ENCODE measurements around the gene RCOR3.
"Not testable (repeated sequence)": the region's sequence is repeated elsewhere in the genome, so short reads cannot be mapped to it uniquely, and the experiment has no call there.

Gene RCOR3

DNA sequence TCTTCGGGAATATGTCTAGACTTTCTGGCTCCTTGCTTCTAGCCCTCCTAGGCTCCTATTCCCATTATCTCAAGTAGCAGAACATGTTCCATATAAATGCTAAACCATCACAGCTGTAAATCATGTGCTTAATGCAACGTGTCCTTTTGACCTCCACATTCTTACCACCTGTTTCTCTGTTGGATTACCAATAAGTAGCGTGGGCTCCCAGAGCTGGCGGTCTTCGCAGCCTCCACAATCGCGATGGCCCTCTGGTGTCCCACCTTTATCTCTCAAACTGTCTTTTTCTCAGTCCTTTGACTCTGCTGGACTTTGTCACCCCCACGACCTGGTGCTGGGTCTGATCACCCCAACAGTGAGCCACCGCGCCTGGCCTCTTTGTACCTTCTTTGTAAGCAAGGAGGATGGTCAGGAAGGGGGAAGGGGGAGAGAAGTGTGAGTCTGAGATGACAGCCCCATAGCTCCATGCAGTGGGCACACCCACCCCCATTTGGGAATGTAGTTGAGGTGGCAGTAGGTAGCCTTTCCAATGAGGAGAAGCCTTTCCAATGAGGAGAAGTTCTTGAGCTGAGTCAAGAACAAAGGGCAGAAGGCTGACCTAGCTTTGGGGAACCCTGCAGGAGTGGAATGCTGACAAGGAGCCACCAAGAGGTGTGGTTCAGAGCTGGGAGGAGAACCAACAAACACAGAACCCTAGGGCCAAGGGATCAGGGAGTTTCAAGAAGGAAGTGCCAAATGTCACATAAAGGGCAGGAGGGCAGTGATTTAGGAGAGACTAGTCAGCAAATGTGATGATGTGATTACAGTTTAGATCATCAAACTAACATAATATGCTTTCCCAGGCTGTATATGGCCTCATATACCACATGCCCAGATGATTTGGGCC, 81.7 kb downstream of the RCOR3 start:
- no peak for DNase-seq (ENCODE audit: low read depth in 3 of 3)

DNA sequence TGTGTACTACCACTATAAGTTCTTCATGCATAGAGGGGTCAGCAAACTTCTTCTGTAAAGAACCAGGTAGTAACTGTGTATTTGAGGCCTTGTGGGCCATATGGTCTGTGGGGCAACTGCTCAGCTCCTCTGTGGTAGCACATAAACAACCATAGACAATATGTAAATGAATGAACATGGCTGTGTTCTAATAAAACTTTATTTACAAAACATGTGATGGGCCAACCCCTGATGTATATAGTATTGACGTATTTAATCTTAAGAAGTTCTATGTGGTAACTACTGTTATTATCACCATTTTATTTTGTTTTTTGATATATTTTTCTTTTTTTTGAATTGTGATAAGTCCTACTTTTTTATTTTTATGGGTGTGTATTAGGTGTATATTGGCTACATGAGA, 82.8 kb downstream of the RCOR3 start:
- DNase-seq (ENCODE audit: low read depth in 3 of 3), result no peak

DNA sequence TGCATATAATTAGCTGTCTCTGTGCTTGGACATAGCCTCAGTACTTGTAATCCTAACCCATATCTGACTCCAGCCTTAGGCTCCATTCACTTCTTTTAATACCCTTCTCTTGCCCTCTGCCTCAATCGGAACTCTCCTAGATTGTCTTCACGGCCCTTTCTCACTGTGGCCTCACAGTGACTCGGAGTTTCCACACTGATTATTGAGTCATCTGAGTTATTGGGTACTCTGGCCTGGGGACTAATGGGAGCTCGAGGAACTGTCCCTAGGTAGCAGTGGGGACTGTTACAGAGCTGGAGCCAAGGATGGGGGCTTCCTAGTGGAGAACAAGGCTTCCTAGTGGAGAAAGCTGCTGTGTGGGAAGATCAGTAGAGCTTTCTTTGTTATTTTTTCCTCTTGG, 84.4 kb downstream of the RCOR3 start:
- DNase-seq (ENCODE audit: low read depth in 3 of 3), result no peak

DNA sequence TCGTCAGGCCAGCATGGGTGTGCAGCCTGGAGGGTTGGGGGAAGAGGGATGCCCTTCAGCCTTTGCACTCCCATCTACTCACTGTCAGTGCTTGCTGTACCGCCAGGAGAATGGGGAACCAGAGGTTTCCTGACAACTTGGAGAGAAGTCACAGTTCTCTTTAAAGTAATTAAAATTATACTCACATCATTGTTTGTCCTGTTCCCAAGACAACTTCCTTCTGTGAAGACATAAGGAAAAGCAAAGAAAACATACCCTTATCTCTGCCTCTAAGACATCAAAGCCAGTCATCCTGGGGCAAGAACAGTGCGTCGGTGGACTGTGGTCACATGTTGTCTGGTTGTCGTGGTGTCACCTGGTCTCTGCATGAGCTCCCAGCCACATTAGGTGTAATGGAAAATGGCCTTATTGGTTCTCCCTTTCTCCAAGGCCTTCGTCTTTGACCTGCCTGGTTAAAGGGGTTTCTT, 85.0 kb downstream of the RCOR3 start:
- no peak for DNase-seq (ENCODE audit: low read depth in 3 of 3)

DNA sequence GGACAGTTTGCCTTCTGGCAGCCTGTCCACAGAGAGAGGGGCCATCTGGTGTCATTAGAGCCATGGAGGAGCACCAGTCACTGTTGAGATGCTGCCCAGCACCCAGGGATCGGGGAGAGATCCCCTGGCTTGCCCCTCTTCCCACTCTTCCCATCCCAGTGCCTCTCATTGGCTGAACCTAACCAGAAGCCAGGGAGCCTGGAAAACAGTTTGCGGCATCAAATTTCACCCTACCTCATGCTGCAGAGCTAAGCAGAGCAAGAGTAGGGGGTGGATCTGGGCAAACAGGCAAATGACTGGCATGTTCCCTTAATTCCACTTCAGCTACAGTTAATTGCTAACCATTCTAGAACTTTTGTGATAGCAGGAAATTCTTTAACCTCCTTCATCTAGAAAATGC, 86.6 kb downstream of the RCOR3 start:
- no peak for DNase-seq (ENCODE audit: low read depth in 3 of 3)

DNA sequence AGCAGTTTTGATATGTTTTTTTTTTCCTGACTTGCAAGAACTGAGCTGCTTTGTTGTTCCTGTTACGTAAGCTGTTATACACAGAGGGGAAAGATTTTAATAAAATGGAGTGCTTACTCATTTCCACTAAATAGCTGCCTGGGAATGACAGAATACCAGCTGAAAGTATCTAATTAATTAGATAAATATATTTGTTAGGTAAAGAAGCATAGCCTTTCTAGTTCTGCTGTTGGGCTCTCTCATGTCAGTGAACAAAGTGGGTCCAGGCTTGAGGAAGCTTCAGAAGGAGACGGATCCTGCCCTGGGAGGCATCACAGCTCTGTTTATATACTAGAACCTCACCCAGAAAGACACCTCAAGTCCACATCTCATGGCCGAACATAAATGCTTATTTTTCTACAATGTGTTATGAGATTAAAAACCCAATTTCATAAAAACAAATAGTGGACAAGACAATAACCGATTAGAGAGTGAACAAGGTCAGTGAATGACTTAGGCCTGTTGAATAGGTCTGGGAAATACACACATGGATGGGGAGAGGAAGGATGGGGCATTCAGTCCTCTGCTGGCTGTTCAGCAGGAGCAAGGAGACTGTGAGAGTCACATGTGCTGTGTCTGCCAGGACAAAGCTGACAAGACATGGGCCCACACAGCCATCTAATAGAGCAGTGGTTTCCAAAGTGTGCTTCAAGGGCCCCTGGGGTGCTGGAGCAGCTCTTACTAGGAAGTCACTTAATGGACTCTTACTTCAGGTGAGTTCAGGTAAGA, 88.1 kb downstream of the RCOR3 start:
- DNase-seq (ENCODE audit: low read depth in 3 of 3), result no peak

DNA sequence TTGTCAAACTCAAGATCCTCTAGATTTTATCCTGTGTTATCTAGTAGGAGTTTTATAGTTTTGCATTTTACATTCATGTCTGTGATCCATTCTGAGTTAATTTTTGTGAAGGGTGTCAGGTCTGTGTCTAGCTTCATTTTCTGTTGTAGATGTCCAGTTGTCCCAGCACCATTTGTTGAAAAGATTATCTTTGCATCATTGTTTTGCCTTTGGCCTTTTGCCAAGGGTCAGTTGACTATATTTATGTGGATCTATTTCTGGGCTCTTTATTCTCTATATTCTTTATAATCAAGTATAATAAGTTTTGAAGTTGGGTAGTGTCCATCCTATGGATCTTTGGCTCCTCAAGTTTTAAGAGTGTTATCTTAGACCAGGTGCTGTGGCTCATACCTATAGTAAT, 89.4 kb downstream of the RCOR3 start:
- DNase-seq (ENCODE audit: low read depth in 3 of 3), result no peak

DNA sequence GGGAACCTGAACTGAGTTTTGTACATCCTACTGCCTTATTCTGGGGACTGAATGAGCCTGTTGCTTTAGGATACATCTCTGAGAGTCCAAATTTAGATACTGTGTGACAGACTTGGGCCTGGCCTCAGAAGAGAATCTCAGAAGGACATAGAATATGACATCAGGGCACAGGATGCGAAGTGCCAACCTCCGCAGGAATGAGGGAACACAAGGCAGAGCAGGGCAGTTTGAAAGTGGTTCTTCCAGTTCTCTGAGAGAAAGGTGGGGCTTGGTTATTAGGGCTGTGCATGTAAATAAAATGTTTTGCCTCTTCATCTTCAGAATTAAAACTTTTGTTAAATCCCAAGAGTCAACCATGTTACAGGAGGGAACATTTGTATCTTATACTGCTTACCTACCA, 90.6 kb downstream of the RCOR3 start:
- no peak for DNase-seq (ENCODE audit: low read depth in 3 of 3)

DNA sequence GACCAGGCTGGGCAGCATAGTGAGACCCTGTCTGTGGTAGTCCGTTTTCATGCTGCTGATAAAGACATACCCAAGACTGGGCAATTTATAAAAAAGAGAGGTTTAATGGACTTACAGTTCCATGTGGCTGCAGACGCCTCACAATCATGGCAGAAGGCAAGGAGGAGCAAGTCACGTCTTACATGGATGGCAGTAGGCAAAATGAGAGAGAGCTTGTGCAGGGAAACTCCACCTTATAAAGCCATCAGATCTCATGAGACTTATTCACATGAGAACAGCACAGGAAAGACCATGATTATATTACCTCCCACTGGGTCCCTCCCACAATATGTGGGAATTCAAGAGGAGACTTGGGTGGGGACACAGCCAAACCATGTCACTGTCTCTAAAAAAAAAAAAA, 92.9 kb downstream of the RCOR3 start:
- not testable (repeated sequence) for DNase-seq (ENCODE audit: low read depth in 3 of 3)

DNA sequence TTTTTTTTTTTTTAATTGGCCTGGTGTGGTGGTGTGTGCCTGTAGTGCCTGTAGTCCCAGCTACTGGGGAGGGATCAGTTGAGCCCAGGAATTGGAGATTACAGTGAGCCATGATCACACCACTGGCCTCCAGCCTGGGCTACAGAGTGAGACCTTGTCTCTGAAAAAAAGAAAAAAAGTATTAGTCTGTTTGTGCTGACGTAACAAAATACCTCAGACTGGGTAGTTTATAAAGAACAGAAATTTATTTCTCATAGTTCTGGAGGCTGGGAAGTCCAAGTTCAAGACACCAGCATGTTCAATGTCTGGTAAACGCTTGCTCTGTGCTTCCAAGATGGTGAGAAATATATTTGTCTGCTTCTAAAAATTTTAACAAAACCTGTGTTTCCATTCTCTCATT, 93.3 kb downstream of the RCOR3 start:
- no peak for DNase-seq (ENCODE audit: low read depth in 3 of 3)

DNA sequence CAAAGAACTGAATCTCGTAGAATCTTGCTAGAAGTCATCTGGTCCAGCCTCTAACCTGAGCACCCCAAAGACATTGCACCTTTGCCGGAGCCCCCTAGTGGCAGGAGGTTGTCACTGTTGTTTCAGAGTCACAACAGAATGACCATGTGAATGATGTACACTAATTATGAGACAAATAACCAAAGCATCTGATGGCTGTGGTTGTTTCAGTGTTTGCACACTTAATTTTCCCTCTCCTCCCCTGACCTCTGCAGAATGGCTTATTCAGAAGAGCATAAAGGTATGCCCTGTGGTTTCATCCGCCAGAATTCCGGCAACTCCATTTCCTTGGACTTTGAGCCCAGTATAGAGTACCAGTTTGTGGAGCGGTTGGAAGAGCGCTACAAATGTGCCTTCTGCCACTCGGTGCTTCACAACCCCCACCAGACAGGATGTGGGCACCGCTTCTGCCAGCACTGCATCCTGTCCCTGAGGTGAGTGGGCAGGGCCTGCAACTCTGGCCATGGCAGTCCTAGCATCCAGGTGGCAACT, 93.9 kb downstream of the RCOR3 start:
- DNase-seq (ENCODE audit: low read depth in 3 of 3), result peak; percentile 29 to 57 (median 52)

DNA sequence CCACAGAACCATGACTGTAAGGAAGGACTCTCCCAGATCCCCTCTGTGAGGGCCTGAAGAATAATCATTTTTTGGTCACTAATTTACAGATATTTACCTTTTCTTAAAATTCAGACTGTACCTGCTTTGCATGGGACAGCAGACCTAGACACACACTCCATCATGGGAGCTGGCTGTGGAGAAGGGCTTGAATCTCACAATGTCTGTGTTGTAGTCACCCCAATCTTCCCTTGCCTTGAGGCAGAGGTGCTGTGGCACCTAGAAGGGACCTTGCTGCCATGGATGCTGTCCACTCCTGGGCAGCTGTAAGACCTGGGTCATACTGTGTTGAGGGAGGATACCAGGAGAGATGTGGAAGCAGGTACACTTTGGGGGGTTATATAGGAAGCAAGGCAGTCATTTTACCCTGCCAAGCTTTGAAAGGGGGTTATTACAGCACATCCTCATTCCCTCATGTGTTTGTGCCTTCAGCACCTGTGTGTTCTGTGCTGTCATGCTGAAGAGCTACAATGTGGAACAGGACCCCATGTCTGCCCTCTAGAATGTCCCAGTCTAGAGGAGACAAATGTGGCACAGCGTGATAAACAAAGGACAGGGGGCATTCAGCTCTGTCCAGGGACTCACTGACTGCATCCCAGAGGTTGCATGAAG, 94.5 kb downstream of the RCOR3 start:
- DNase-seq (ENCODE audit: low read depth in 3 of 3), result no peak

DNA sequence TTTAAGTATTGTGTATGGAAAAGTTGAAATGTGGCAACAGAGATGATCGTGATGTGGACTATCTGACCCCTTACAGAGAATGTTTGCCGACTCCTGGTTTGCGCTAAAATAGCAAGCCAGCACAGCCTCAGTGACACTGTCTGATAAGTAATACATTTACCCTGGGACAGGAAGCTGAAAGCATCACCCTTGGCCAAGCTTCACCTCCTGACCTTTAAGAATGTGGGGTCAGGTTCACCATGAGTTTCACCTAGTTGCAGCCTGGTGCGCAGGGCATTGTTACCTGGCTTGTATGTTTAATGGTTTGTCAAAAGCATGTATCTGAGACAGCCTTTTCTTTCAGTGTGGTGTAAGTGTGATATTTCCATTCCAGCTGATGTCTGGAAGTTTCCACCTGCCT, 96.7 kb downstream of the RCOR3 start:
- DNase-seq (ENCODE audit: low read depth in 3 of 3), result no peak

DNA sequence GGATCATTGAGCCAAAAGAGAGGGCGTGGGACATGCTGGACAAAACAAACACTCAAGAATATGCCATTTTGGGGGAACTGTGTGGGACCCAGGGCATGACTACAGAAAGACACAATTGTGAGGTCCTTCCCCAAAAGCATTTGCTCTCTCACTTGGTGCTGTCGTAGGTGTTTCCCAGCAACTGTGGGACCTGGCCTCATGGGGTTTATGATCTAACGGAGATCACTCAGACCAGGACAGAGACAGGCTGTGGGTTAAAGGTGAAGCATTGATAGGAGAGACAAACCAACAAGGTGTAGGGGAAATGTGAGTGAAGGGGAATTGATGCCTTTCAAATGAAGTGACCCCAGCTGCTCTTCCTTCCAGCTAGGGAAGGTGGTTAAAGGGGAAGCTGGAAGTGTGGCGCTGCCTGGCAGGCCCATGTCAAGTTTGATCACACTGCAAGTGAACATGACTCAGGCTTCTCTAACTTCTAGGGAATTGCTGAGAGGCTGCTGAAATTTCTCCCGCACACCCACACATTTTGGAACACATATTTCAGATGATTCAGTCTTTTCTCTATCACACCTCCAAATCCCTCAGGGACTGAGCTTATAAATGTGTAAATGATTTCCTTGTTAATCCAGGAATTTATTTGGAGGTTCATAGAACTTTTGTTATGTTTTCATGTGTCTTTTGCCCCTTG, 97.7 kb downstream of the RCOR3 start:
- DNase-seq (ENCODE audit: low read depth in 3 of 3), result no peak

DNA sequence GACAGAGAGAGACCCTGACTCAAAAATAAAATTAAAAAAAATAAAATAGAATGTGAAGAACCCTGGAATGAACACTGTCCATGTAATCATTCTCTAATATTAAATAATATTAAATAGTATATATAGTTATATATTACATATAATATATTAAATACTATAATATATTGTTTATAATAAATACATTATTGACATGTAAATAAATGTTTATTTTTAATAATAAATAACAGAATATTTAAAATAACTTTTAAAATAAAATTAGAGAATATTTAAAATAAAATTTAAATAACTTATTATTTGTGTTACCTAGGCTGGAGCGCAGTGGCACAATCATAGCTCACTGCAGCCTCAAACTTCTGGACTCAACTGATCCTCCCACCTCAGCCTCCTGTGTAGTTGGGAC, 99.5 kb downstream of the RCOR3 start:
- DNase-seq (ENCODE audit: low read depth in 3 of 3), result no peak

DNA sequence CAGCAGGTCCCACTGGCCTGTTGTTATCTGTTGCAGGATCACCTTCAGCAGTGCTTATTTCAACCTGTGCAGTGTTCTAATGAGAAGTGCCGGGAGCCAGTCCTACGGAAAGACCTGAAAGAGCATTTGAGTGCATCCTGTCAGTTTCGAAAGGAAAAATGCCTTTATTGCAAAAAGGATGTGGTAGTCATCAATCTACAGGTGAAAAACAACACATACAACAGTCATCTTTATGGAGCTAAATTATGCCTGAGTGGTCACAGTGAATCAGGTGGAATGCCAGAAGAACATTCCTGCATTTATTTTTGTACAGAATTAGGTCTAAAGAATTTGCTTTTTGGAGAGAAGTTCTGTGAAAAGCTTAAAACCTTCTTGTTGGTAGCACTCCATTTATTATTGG, 100.7 kb downstream of the RCOR3 start:
- DNase-seq (ENCODE audit: low read depth in 3 of 3), result no peak

DNA sequence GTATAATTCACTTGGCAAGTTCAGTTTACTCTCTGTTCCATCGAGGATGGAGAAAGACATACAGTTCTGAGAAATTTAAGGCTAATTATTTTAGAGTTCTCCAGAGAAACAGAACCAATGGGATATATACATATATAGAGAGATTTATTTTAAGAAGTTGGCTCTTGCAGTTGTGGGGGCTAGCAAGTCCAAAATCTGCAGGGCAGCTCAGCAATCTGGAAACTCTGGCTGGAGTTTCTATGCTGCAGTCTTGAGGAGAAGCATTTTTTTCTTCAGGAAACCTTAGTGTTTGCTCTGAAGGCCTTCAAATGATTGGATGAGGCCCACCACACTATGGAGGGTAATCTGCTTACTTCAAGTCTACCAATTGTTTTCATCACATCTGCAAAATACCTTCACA, 102.0 kb downstream of the RCOR3 start:
- no peak for DNase-seq (ENCODE audit: low read depth in 3 of 3)
